Calu3 (cell line): ENCODE measurements around the gene PPARA. TPM values are rescaled to one million over a fixed set of nuclear protein-coding genes. Genes with fewer than 3 reads are reported as not detected.

ENCODE experiments used
- BruUV-seq: library from RNA; stranded (reverse); fragments of 400-500 nt; replicated peaks from 2 replicates; lab custom pipeline; 2021; lab: Mats Ljungman, UMichigan
- CTCF ChIA-PET: fragments of 300-600 bp; sonication (Branson Sonifier 250); formaldehyde crosslinking; loops from one replicate; lab custom pipeline; 2022; ENCODE audit warnings: antibody characterized with exemption; lab: Charles Lee
- DNase-seq: peaks from one replicate; pipeline ENCODE4 v3.0.0; 2022
- H3K27ac Mint-ChIP-seq: one replicate; pipeline ENCODE4 v1.8.0; 2022; ENCODE audit warnings: mixed read lengths; ENCODE audit not compliant: unreplicated experiment
- H3K27me3 Mint-ChIP-seq: one replicate; pipeline ENCODE4 v1.8.0; 2022; ENCODE audit warnings: mixed read lengths; ENCODE audit not compliant: unreplicated experiment
- H3K36me3 Mint-ChIP-seq: one replicate; pipeline ENCODE4 v1.8.0; 2022; ENCODE audit warnings: mild to moderate bottlenecking, moderate library complexity, mixed read lengths; ENCODE audit not compliant: insufficient read depth, unreplicated experiment
- H3K4me1 Mint-ChIP-seq: one replicate; pipeline ENCODE4 v1.8.0; 2022; ENCODE audit warnings: mild to moderate bottlenecking, low read depth, mixed read lengths; ENCODE audit not compliant: unreplicated experiment
- H3K4me3 Mint-ChIP-seq: one replicate; pipeline ENCODE4 v1.8.0; 2022; ENCODE audit warnings: mild to moderate bottlenecking, low read depth, moderate library complexity, mixed read lengths; ENCODE audit not compliant: unreplicated experiment
- H3K9me3 Mint-ChIP-seq: one replicate; pipeline ENCODE4 v1.8.0; 2022; ENCODE audit warnings: low read depth, mixed read lengths; ENCODE audit not compliant: unreplicated experiment
- CTCF ChIP-seq: fragments of 200-600 bp; IDR thresholded peaks from one replicate; pipeline ENCODE4 v1.8.0; 2022; ENCODE audit warnings: antibody characterized with exemption; ENCODE audit not compliant: unreplicated experiment
- intact Hi-C: fragments of 100-400 bp; cut with micrococcal nuclease; formaldehyde crosslinking; loops from one replicate; pipeline ENCODE4 v1.10.0; 2022; ENCODE audit not compliant: unreplicated experiment
- total RNA-seq: library from RNA; stranded (reverse); gene quantifications from 2 replicates; pipeline ENCODE4 v1.2.3, GENCODE V29; 2022

The PPARA gene
- total RNA-seq, 1 experiment from 2014 or later, result 22.7 TPM

- DNase-seq, result no peak
- no peak for TF ChIP-seq CTCF
- H3K9me3 Mint-ChIP-seq, result no peaks in the 10 kb centered on the region
- BruUV-seq, result no TSS peak
- H3K36me3 Mint-ChIP-seq, result peaks cover 31% of the 10 kb centered on the region
- no peak overlapping the region for H3K4me3 Mint-ChIP-seq
- CTCF ChIA-PET, result interaction anchor here (0.9 kb wide), 1 partner anchor 87 kb away, joined by 3 read pairs; no protein-coding TSS in a partner anchor
- H3K4me1 Mint-ChIP-seq, result no peaks in the 10 kb centered on the region
- peaks cover 61% of the 10 kb centered on the region for H3K27me3 Mint-ChIP-seq
- H3K27ac Mint-ChIP-seq, result no peak overlapping the region
- intact Hi-C loops, result no loop called here
Observed at GRCh38 chr22:46147471-46148267, 2.7 kb upstream of the PPARA start.

GRCh38 chr22:46148336-46148735, 2.0 kb upstream of the PPARA start:
- CTCF ChIA-PET, result no interaction called here
- Mint-ChIP-seq H3K36me3 (peaks cover 31% of the 10 kb centered on the region), H3K4me3 (no peak overlapping the region), H3K4me1 (no peaks in the 10 kb centered on the region), H3K9me3 (no peaks in the 10 kb centered on the region), H3K27me3 (peaks cover 54% of the 10 kb centered on the region), H3K27ac (no peak overlapping the region)
- no TSS peak for BruUV-seq
- TF ChIP-seq CTCF, result no peak
- no peak for DNase-seq
- intact Hi-C loops, result no loop called here

- no peaks in the 10 kb centered on the region for H3K4me1 Mint-ChIP-seq
- intact Hi-C loops, result no loop called here
- peaks cover 31% of the 10 kb centered on the region for H3K36me3 Mint-ChIP-seq
- CTCF ChIA-PET, result interaction anchor here (0.6 to 1.0 kb wide), 2 partner anchors 13 to 148 kb away, joined by 4 to 5 read pairs; partner anchors contain the start of gene GTSE1
- peaks cover 48% of the 10 kb centered on the region for H3K27me3 Mint-ChIP-seq
- no peaks in the 10 kb centered on the region for H3K9me3 Mint-ChIP-seq
- H3K27ac Mint-ChIP-seq, result peak overlapping the region; percentile 43
- H3K4me3 Mint-ChIP-seq, result peak overlapping the region; percentile 81
- TF ChIP-seq CTCF, result no peak
- no TSS peak for BruUV-seq
- no peak for DNase-seq
Observed at GRCh38 chr22:46148816-46149511, 1.4 kb upstream of the PPARA start.

- H3K4me1 Mint-ChIP-seq, result no peaks in the 10 kb centered on the region
- H3K27me3 Mint-ChIP-seq, result peaks cover 44% of the 10 kb centered on the region
- BruUV-seq, result no TSS peak
- peak overlapping the region; percentile 43 for H3K27ac Mint-ChIP-seq
- no peak for TF ChIP-seq CTCF
- intact Hi-C loops, result loop anchor here (10.0 kb wide), 1 partner anchor 115 kb away; the partner anchor contains the start of genes PKDREJ and TTC38
- no peaks in the 10 kb centered on the region for H3K9me3 Mint-ChIP-seq
- DNase-seq, result peak; percentile 57
- H3K36me3 Mint-ChIP-seq, result peaks cover 31% of the 10 kb centered on the region
- CTCF ChIA-PET, result interaction anchor here (0.6 to 1.0 kb wide), 3 partner anchors 12 to 147 kb away, joined by 3 to 5 read pairs (median 4); partner anchors contain the start of genes GTSE1 and TTC38
- peak overlapping the region; percentile 81 for H3K4me3 Mint-ChIP-seq
Observed at GRCh38 chr22:46149512-46150033, 753 bp upstream of the PPARA start.
